Measurements from ENCODE around the gene RPP14.

RPP14 gene

GRCh38 chr3:58351920-58352319 is 45.9 kb downstream of the RPP14 start:
- Histone ChIP-seq H2BK12ac (ENCODE audit: low read length) (no peak overlapping the region), H3K36me3 (ENCODE audit: control insufficient read depth in 1 of 2, insufficient read depth in 2 of 2, low read length in 2 of 2) (no peaks in the 10 kb centered on the region), H2BK5ac (ENCODE audit: low read depth, low read length, poor library complexity) (no peak overlapping the region), H3K79me1 (ENCODE audit: low read length) (no peaks in the 10 kb centered on the region), H3K9me3 (ENCODE audit: insufficient read depth, low read depth, low read length) (no peaks in the 10 kb centered on the region), H3K4ac (ENCODE audit: low read depth, low read length) (no peak overlapping the region), H3K4me1 (ENCODE audit: control insufficient read depth in 1 of 2, insufficient read depth in 2 of 2, low read length in 2 of 2) (peaks cover 5% of the 10 kb centered on the region in 2 experiments), H4K91ac (ENCODE audit: low read depth, low read length) (no peak overlapping the region), H3K4me3 (ENCODE audit: low read depth, low read length) (no peak overlapping the region), H3K9ac (ENCODE audit: low read length) (no peak overlapping the region), H2AFZ (ENCODE audit: insufficient read depth, low read length, poor library complexity) (no peak overlapping the region), H4K8ac (ENCODE audit: low read depth, low read length) (no peak overlapping the region), H3K14ac (ENCODE audit: low read length) (no peak overlapping the region), H3K23ac (ENCODE audit: low read length) (no peak overlapping the region), H3K18ac (ENCODE audit: low read length) (no peak overlapping the region), H2BK120ac (ENCODE audit: insufficient read depth, low read length, poor library complexity) (peak overlapping the region; percentile 24), H2AK5ac (ENCODE audit: low read length) (no peak overlapping the region), H4K12ac (ENCODE audit: low read depth, low read length) (no peak overlapping the region), H3K27me3 (ENCODE audit: insufficient read depth, low read length) (no peaks in the 10 kb centered on the region), H3K27ac (ENCODE audit: low read depth, low read length) (no peak overlapping the region), H3K4me2 (ENCODE audit: low read length) (no peak overlapping the region), H3K79me2 (ENCODE audit: control insufficient read depth, insufficient read depth, low read length, poor library complexity) (no peaks in the 10 kb centered on the region)
- no peak for DNase-seq
- no CpG with 5 or more reads among the region's 3 CpGs for WGBS (ENCODE audit: extremely low coverage, insufficient coverage, insufficient read length)

GRCh38 chr3:58352626-58353025 is 46.6 kb downstream of the RPP14 start:
- no peak overlapping the region for H2AK5ac ChIP-seq (ENCODE audit: low read length)
- no peak overlapping the region for H2BK120ac ChIP-seq (ENCODE audit: insufficient read depth, low read length, poor library complexity)
- no peak overlapping the region for H2BK12ac ChIP-seq (ENCODE audit: low read length)
- H3K27ac ChIP-seq (ENCODE audit: low read depth, low read length), result no peak overlapping the region
- no peak overlapping the region for H3K23ac ChIP-seq (ENCODE audit: low read length)
- H4K12ac ChIP-seq (ENCODE audit: low read depth, low read length), result no peak overlapping the region
- H2AFZ ChIP-seq (ENCODE audit: insufficient read depth, low read length, poor library complexity), result no peak overlapping the region
- no peak overlapping the region for H3K9ac ChIP-seq (ENCODE audit: low read length)
- no peak overlapping the region for H2BK5ac ChIP-seq (ENCODE audit: low read depth, low read length, poor library complexity)
- no peaks in the 10 kb centered on the region for H3K27me3 ChIP-seq (ENCODE audit: insufficient read depth, low read length)
- H3K9me3 ChIP-seq (ENCODE audit: insufficient read depth, low read depth, low read length), result no peaks in the 10 kb centered on the region
- no peak overlapping the region for H4K8ac ChIP-seq (ENCODE audit: low read depth, low read length)
- WGBS (ENCODE audit: extremely low coverage, insufficient coverage, insufficient read length), result no CpG with 5 or more reads among the region's 6 CpGs
- H3K4me2 ChIP-seq (ENCODE audit: low read length), result no peak overlapping the region
- H3K4me1 ChIP-seq (ENCODE audit: control insufficient read depth in 1 of 2, insufficient read depth in 2 of 2, low read length in 2 of 2), result peaks cover 5% of the 10 kb centered on the region in 2 experiments
- DNase-seq, result no peak
- no peak overlapping the region for H3K4me3 ChIP-seq (ENCODE audit: low read depth, low read length)
- H3K79me2 ChIP-seq (ENCODE audit: control insufficient read depth, insufficient read depth, low read length, poor library complexity), result no peaks in the 10 kb centered on the region
- H3K36me3 ChIP-seq (ENCODE audit: control insufficient read depth in 1 of 2, insufficient read depth in 2 of 2, low read length in 2 of 2), result no peaks in the 10 kb centered on the region
- H4K91ac ChIP-seq (ENCODE audit: low read depth, low read length), result no peak overlapping the region
- H3K18ac ChIP-seq (ENCODE audit: low read length), result no peak overlapping the region
- H3K14ac ChIP-seq (ENCODE audit: low read length), result no peak overlapping the region
- no peaks in the 10 kb centered on the region for H3K79me1 ChIP-seq (ENCODE audit: low read length)
- no peak overlapping the region for H3K4ac ChIP-seq (ENCODE audit: low read depth, low read length)

- Histone ChIP-seq H2BK5ac (ENCODE audit: low read depth, low read length, poor library complexity) (no peak overlapping the region), H3K9ac (ENCODE audit: low read length) (no peak overlapping the region), H2BK120ac (ENCODE audit: insufficient read depth, low read length, poor library complexity) (no peak overlapping the region), H3K23ac (ENCODE audit: low read length) (no peak overlapping the region), H3K18ac (ENCODE audit: low read length) (no peak overlapping the region), H3K4me2 (ENCODE audit: low read length) (no peak overlapping the region), H3K4me3 (ENCODE audit: low read depth, low read length) (no peak overlapping the region), H3K79me2 (ENCODE audit: control insufficient read depth, insufficient read depth, low read length, poor library complexity) (no peaks in the 10 kb centered on the region), H3K4me1 (ENCODE audit: control insufficient read depth in 1 of 2, insufficient read depth in 2 of 2, low read length in 2 of 2) (peaks cover 5% of the 10 kb centered on the region in 2 experiments), H4K12ac (ENCODE audit: low read depth, low read length) (no peak overlapping the region), H3K14ac (ENCODE audit: low read length) (no peak overlapping the region), H3K4ac (ENCODE audit: low read depth, low read length) (no peak overlapping the region), H3K36me3 (ENCODE audit: control insufficient read depth in 1 of 2, insufficient read depth in 2 of 2, low read length in 2 of 2) (no peaks in the 10 kb centered on the region), H2AFZ (ENCODE audit: insufficient read depth, low read length, poor library complexity) (no peak overlapping the region), H2BK12ac (ENCODE audit: low read length) (no peak overlapping the region), H4K91ac (ENCODE audit: low read depth, low read length) (no peak overlapping the region), H2AK5ac (ENCODE audit: low read length) (no peak overlapping the region), H3K9me3 (ENCODE audit: insufficient read depth, low read depth, low read length) (no peaks in the 10 kb centered on the region), H4K8ac (ENCODE audit: low read depth, low read length) (no peak overlapping the region), H3K27ac (ENCODE audit: low read depth, low read length) (no peak overlapping the region), H3K79me1 (ENCODE audit: low read length) (no peaks in the 10 kb centered on the region), H3K27me3 (ENCODE audit: insufficient read depth, low read length) (no peaks in the 10 kb centered on the region)
- 100% methylated on average over 2 of the region's 8 CpGs for WGBS (ENCODE audit: extremely low coverage, insufficient coverage, insufficient read length)
- DNase-seq, result no peak
Measured at GRCh38 chr3:58353722-58354553, 47.9 kb downstream of the RPP14 start.

GRCh38 chr3:58355179-58355578 is 49.1 kb downstream of the RPP14 start:
- H3K9ac ChIP-seq (ENCODE audit: low read length), result no peak overlapping the region

More at GRCh38 chr3:58355179-58355578, 49.1 kb downstream of the RPP14 start:
- H4K12ac ChIP-seq (ENCODE audit: low read depth, low read length), result no peak overlapping the region
- H4K91ac ChIP-seq (ENCODE audit: low read depth, low read length), result no peak overlapping the region
- no peak overlapping the region for H3K27ac ChIP-seq (ENCODE audit: low read depth, low read length)
- no peak overlapping the region for H3K4ac ChIP-seq (ENCODE audit: low read depth, low read length)
- no peak overlapping the region for H4K8ac ChIP-seq (ENCODE audit: low read depth, low read length)
- no peaks in the 10 kb centered on the region for H3K79me2 ChIP-seq (ENCODE audit: control insufficient read depth, insufficient read depth, low read length, poor library complexity)
- H3K79me1 ChIP-seq (ENCODE audit: low read length), result no peaks in the 10 kb centered on the region
- no peak for DNase-seq
- H3K18ac ChIP-seq (ENCODE audit: low read length), result no peak overlapping the region
- H2BK120ac ChIP-seq (ENCODE audit: insufficient read depth, low read length, poor library complexity), result no peak overlapping the region
- no peaks in the 10 kb centered on the region for H3K27me3 ChIP-seq (ENCODE audit: insufficient read depth, low read length)
- no peaks in the 10 kb centered on the region for H3K9me3 ChIP-seq (ENCODE audit: insufficient read depth, low read depth, low read length)
- no peaks in the 10 kb centered on the region for H3K36me3 ChIP-seq (ENCODE audit: control insufficient read depth in 1 of 2, insufficient read depth in 2 of 2, low read length in 2 of 2)
- H3K23ac ChIP-seq (ENCODE audit: low read length), result no peak overlapping the region
- no peak overlapping the region for H2AFZ ChIP-seq (ENCODE audit: insufficient read depth, low read length, poor library complexity)
- H3K4me3 ChIP-seq (ENCODE audit: low read depth, low read length), result no peak overlapping the region
- H2AK5ac ChIP-seq (ENCODE audit: low read length), result no peak overlapping the region
- no peak overlapping the region for H2BK12ac ChIP-seq (ENCODE audit: low read length)
- no peak overlapping the region for H3K4me2 ChIP-seq (ENCODE audit: low read length)
- no peak overlapping the region for H3K14ac ChIP-seq (ENCODE audit: low read length)
- WGBS (ENCODE audit: extremely low coverage, insufficient coverage, insufficient read length), result no CpG with 5 or more reads among the region's 8 CpGs
- no peak overlapping the region for H2BK5ac ChIP-seq (ENCODE audit: low read depth, low read length, poor library complexity)
- H3K4me1 ChIP-seq (ENCODE audit: control insufficient read depth in 1 of 2, insufficient read depth in 2 of 2, low read length in 2 of 2), result peaks cover 5% of the 10 kb centered on the region in 2 experiments
